A673 (cell line): ENCODE measurements around the gene MRPL12.

Source experiments
- EZH2 ChIP-seq: fragments of 200-600 bp; sonication (generic); IDR thresholded peaks from 2 replicates; pipeline ENCODE4 v1.6.1; 2017; ENCODE audit warnings: borderline replicate concordance, low read depth, mild to moderate bottlenecking, mixed read lengths, antibody characterized with exemption, low read length; ENCODE audit not compliant: poor library complexity, severe bottlenecking
- TF ChIP-seq, protein P1 (sequence below): fragments of 300-800, 200-600 bp; sonication (generic); conservative IDR thresholded peaks from 2 replicates; pipeline ENCODE4 v1.5.1; 2017; ENCODE audit warnings: low read depth, mild to moderate bottlenecking, antibody characterized with exemption, low read length, moderate library complexity, mixed read lengths

DNA sequence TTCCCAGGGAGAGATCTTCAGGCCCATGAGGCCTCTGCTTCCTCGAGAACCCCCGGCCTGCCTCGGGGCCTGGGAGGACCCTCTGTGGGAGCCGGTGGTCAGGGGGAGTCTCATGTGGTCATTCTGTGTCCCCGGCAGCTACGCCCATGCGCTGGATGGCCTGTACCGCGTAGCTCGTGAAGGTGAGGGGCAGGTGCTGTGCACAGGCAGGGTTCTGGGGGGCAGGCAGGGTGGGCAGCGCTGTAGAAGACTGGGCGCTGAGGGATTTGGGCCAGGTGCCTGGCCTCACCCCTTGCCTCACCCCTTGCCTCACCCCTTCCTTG is 13.5 kb downstream of the MRPL12 start:
- TF ChIP-seq, protein P1, sequence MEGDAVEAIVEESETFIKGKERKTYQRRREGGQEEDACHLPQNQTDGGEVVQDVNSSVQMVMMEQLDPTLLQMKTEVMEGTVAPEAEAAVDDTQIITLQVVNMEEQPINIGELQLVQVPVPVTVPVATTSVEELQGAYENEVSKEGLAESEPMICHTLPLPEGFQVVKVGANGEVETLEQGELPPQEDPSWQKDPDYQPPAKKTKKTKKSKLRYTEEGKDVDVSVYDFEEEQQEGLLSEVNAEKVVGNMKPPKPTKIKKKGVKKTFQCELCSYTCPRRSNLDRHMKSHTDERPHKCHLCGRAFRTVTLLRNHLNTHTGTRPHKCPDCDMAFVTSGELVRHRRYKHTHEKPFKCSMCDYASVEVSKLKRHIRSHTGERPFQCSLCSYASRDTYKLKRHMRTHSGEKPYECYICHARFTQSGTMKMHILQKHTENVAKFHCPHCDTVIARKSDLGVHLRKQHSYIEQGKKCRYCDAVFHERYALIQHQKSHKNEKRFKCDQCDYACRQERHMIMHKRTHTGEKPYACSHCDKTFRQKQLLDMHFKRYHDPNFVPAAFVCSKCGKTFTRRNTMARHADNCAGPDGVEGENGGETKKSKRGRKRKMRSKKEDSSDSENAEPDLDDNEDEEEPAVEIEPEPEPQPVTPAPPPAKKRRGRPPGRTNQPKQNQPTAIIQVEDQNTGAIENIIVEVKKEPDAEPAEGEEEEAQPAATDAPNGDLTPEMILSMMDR: no peak
- no peak for TF ChIP-seq EZH2
